IPS-20b (cell line): ENCODE measurements around the gene SHISA7.

Experiments
- H3K27ac ChIP-seq: one replicate; pipeline ENCODE4 v1.5.1; 2013; ENCODE audit warnings: low read length
- H3K27me3 ChIP-seq: 2 replicates; pipeline ENCODE4 v1.6.1; 2013; ENCODE audit warnings: mild to moderate bottlenecking, low read length, inconsistent platforms; ENCODE audit not compliant: insufficient read depth
- H3K36me3 ChIP-seq: 2 replicates; pipeline ENCODE4 v1.6.1; 2013; ENCODE audit warnings: low read depth, mild to moderate bottlenecking, inconsistent platforms, low read length, moderate library complexity; ENCODE audit not compliant: insufficient read depth
- H3K4me1 ChIP-seq: 2 replicates; pipeline ENCODE4 v1.6.1; 2013; ENCODE audit warnings: mild to moderate bottlenecking, control low read depth, inconsistent platforms, low read length, moderate library complexity; ENCODE audit not compliant: insufficient read depth
- H3K4me3 ChIP-seq: 2 replicates; pipeline ENCODE4 v1.5.1; 2013; ENCODE audit warnings: mild to moderate bottlenecking, low read length, inconsistent platforms
- H3K9ac ChIP-seq: 2 replicates; pipeline ENCODE4 v1.6.1; 2013; ENCODE audit warnings: low read depth, mild to moderate bottlenecking, inconsistent platforms, low read length, moderate library complexity
- H3K9me3 ChIP-seq: 2 replicates; pipeline ENCODE4 v1.6.1; 2013; ENCODE audit warnings: mild to moderate bottlenecking, low read depth, low read length, inconsistent platforms; ENCODE audit not compliant: insufficient read depth

The SHISA7 gene

GRCh38 chr19:55386493-55386971 is 56.6 kb downstream of the SHISA7 start:
- peaks cover 42% of the 10 kb centered on the region for H3K36me3 ChIP-seq
- no peaks in the 10 kb centered on the region for H3K9me3 ChIP-seq
- peaks cover 37% of the 10 kb centered on the region for H3K4me1 ChIP-seq
- peak overlapping the region; percentile 87 for H3K27ac ChIP-seq
- peaks cover 18% of the 10 kb centered on the region for H3K27me3 ChIP-seq
- H3K4me3 ChIP-seq = peak overlapping the region; percentile 99
- H3K9ac ChIP-seq = peak overlapping the region; percentile 100

DNA sequence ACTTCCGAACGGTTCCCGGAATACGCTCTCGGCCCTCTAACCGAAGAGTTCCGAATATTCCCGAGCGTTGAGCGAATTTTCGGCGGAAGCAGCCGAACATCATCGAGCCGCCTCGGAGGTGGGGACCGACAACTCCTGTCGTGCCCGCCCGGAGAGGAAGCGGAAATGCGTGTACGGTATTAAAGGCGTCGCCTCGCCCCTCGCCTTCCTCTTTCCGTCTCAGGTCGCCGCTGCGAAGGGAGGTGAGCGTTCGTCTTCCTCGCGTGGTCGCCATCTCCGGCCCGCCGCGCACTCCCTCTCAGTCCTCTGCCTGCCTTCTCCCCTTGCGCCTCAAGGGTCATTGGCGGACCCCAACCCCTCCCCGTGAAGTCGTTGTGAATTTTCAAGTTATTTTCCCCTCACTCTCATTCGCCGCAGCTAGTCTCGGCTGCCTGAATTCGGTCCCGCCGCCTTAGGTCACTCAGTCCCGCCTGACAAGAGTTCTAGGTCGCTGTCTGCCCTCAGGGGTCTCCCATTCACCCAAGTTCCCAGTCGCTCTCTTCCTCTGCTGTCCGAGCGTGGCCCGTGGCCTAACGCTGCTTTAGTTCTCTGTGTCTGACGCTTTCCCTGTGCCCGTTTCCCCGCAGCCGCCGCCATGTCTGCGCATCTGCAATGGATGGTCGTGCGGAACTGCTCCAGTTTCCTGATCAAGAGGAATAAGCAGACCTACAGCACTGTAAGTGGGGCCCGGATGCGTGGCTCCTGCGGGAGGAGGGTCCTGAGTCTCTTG is 57.2 kb downstream of the SHISA7 start, which contains the start of gene RPL28:
RPL28 (plus strand) TSS at position 209 of the 769 bp plus-strand sequence; CDS start at position 635, 426 bp downstream.
- Histone ChIP-seq H3K4me3 (peak within 1 kb of the TSS; percentile 99), H3K9me3 (no peaks in the 10 kb centered on the region), H3K27ac (peak within 1 kb of the TSS; percentile 87), H3K27me3 (peaks cover 21% of the 10 kb centered on the region), H3K9ac (peak within 1 kb of the TSS; percentile 100), H3K36me3 (peaks cover 42% of the 10 kb centered on the region), H3K4me1 (peaks cover 31% of the 10 kb centered on the region)

DNA sequence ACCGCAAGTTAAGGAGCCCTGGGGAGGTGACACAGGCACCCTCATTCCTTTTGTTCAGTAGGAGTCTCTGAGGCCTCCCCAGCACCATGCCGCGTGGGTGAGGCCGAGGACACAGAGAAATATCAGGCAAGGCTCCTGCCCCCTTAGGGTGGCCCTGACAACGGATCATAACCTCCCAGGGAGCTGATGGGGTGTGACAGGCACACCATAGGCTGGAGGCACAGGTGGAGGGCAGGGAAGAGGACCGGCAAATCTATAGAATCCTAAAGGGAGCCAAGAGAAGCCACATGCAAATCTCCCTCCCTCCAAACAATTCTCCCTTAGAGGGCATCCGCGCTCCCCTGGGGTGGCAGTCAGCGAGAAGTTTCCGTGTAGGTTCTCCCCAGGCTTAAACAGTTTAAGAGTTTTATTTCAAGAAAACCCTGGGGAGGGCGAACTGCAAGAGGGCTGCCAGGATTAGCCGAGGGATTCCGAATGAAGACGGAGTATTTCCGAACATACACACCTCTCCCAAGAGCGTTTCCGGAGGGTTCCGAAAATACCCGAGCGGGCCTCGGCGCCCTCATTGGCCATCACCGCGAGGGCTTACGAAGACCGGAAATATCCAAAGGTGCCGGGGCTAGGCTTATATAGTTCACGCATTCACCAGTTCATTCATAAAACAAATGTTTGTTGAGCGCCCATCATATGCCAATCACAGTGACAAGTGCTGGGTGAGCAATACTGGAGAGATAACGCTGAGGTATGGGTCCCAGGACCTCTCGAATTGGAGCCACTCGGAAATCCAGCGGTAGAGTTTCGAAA is 58.0 kb downstream of the SHISA7 start:
- Histone ChIP-seq H3K36me3 (peaks cover 38% of the 10 kb centered on the region), H3K9ac (peak overlapping the region; percentile 100; the same call in 1 of the 2 replicates), H3K9me3 (no peaks in the 10 kb centered on the region), H3K27me3 (peaks cover 21% of the 10 kb centered on the region), H3K4me3 (peak overlapping the region; percentile 99), H3K27ac (peak overlapping the region; percentile 71), H3K4me1 (peaks cover 31% of the 10 kb centered on the region)

DNA sequence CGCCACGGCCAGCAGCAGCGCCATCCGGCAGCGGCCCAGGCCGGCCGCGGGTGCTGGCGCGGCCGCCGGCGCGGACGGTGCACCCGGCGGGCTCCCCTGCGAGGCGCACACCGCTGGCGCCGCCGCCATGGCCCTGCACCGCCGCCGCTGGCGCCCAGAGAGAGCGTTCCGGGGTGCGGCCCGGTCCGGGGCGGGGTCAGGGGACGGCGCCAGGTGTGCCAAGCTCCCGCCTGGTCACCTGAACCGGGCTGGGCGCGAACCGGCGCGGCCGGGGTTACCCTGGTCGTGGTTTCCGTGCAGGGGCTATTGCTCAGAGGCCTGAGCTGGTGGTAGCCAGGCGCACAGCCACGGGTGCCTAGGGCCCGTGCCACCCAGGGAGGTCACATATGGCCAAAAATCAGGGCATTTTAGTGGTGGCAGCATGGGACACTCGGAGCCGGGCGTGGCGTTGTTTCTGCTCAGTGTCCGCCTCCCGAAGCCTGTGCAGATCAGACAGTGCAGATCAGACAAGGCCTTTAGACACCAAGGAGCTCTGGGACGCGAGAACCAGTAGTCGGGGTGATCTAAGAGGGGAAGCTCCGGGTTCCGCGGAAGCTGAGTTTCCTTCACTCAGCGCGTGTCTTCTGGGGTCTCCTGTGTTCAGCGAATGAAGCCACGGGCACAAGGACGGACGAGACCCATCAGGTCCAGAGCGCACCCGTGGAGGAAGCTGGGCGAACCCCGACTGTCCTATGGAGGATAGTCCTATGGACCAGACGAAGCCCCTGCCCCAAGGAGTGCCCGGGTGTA is 58.8 kb downstream of the SHISA7 start, which contains the start of gene TMEM238:
TMEM238 (minus strand) TSS at position 162 of the 789 bp plus-strand sequence; CDS start at position 129, 33 bp downstream.
- Histone ChIP-seq H3K4me1 (peaks cover 28% of the 10 kb centered on the region), H3K27ac (peak within 1 kb of the TSS; percentile 71)

DNA sequence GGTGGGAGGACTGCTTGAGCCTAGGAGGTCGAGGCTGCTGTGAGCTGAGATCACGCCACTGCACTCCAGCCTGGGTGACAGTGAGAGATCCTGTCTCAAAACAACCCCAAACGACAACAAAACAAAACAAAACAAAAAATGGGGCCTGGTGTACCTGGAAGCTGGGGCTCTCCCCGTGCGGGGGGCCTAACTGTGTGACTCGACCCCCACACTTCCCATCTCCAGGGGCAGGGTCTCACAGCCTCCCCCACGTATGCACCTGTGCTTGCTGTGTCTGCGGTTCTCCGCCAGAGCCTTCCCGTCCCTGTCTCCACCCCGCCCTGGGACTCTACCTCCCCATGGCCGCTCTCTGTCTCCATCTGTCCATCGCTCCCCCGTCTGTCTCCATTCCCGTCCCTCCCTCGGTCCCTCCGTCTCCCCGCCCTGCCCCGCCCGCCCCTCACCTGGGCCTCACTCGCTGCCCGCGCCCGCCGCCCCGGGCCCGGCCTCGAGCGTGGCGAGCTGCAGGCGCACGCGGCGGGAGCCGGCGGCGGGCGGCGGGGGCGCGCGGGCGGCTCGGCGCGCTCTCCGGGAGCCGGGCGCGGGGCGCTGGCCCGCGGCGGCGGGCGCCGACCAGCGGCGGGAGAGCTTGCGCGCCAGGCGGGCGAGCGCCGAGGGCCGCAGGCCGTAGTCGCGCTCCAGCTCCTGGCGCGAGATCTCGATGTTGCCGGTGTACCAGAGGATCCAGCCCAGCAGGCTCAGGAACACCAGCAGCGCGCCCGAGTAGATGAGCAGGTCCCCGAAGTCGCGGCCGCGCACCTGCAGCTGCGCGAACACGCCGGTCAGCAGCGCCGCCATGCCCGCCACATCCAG is 59.6 kb downstream of the SHISA7 start:
- Histone ChIP-seq H3K4me3 (peak overlapping the region; percentile 99), H3K27ac (no peak overlapping the region), H3K36me3 (peaks cover 22% of the 10 kb centered on the region), H3K27me3 (peaks cover 36% of the 10 kb centered on the region), H3K4me1 (peaks cover 21% of the 10 kb centered on the region), H3K9ac (peak overlapping the region; percentile 66; the same call in 1 of the 2 replicates), H3K9me3 (no peaks in the 10 kb centered on the region)

More for the DNA sequence above, 58.8 kb downstream of the SHISA7 start, which contains the start of gene TMEM238:
- Histone ChIP-seq H3K9ac (peak within 1 kb of the TSS; percentile 100; the same call in 1 of the 2 replicates), H3K27me3 (peaks cover 27% of the 10 kb centered on the region), H3K9me3 (no peaks in the 10 kb centered on the region), H3K36me3 (peaks cover 30% of the 10 kb centered on the region), H3K4me3 (peak within 1 kb of the TSS; percentile 99)

GRCh38 chr19:55382522-55383054 is 60.5 kb downstream of the SHISA7 start:
- Histone ChIP-seq H3K27ac (no peak overlapping the region), H3K27me3 (peaks cover 45% of the 10 kb centered on the region), H3K4me3 (peak overlapping the region; percentile 68; the same call in 1 of the 2 replicates), H3K9me3 (no peaks in the 10 kb centered on the region), H3K9ac (no peak overlapping the region), H3K4me1 (peaks cover 14% of the 10 kb centered on the region), H3K36me3 (peaks cover 13% of the 10 kb centered on the region)

DNA sequence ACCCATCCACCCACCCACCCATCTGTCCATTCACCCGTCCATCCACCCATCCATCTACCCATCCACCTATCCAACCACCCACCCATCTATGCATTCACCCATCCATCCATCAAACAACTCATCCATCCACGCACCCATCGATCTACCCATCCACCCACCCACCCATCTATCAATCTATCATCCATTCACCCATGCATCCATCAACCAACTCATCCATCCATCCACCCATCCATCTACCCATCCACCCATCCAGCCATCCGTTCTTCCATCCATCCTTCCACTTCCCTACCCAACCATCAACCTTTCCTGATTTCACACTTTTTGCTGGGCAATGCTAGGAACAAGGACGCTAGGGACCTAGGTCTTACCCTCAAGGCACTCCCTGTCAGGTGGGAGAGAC is 61.1 kb downstream of the SHISA7 start:
- H3K9ac ChIP-seq = no peak overlapping the region

DNA sequence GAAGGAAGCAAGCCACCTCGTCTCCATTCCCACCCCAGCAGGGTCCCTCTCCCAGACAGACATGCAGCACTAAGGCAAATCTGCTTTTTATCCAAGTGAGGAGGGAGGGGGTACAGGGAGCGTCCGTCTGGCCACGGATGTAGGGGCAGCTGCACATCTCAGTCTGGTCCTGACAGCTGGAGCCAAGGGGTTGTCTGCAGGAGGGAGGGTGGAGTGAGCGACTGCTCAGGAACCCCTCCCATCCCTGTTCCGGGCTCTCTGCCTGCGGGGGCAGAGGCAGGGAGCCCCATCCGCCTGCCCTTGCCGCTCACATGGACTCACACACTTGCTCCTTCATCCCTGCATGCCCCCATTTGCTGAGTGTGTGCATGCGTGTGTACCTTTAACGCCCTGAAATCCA is 63.9 kb downstream of the SHISA7 start:
- Histone ChIP-seq H3K9ac (no peak overlapping the region), H3K36me3 (no peaks in the 10 kb centered on the region), H3K27ac (no peak overlapping the region), H3K4me3 (no peak overlapping the region), H3K27me3 (peaks cover 75% of the 10 kb centered on the region), H3K4me1 (peaks cover 13% of the 10 kb centered on the region; the same call in 1 of the 2 replicates), H3K9me3 (no peaks in the 10 kb centered on the region)

More for the DNA sequence above, 61.1 kb downstream of the SHISA7 start:
- Histone ChIP-seq H3K36me3 (peaks cover 7% of the 10 kb centered on the region), H3K4me1 (peaks cover 8% of the 10 kb centered on the region), H3K4me3 (no peak overlapping the region), H3K27me3 (peaks cover 51% of the 10 kb centered on the region), H3K27ac (no peak overlapping the region), H3K9me3 (no peaks in the 10 kb centered on the region)
